ENCODE results near the gene CTNNA3. TPM values are rescaled to one million over a fixed set of nuclear protein-coding genes. Genes with fewer than 3 reads are reported as not detected.

Gene CTNNA3
- total and polyA plus RNA-seq, 2 of the 4 experiments (the other 2 are of a cell fraction): 0.19 to 0.90 TPM

DNA sequence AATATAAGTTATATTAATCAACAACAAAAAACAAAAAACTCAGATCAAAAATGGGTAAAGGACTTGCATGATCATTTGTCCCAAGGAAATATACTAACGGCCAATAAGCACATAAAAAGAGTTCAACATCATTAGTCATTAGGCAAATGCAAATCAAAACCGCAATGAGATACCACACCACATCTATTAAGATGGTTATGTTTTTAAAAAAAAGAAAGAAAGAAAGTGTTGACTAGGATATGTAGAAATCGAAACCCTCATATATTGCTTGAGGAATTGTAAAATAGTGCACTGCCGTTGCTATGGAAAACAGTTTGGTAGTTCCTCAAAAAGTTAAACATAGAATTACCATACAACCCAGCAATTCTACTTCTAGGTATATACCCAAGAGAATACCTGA is 39.4 kb upstream of the CTNNA3 start:
- ATAC-seq (ENCODE audit: low read depth) (no peak), DNase-seq (no peak)
- H3K4ac ChIP-seq (ENCODE audit: low read depth, low read length): no peak overlapping the region
- no peak overlapping the region for H3K18ac ChIP-seq (ENCODE audit: low read depth, low read length)
- dilution Hi-C loops (cut with HindIII; ENCODE audit: low sequenced_read_pairs, unreplicated experiment) (no loop called here), in situ Hi-C loops (cut with MboI; ENCODE audit: low sequenced_read_pairs) (no loop called here), intact Hi-C loops (cut with micrococcal nuclease) (no loop called here)
- H3K79me1 ChIP-seq (ENCODE audit: low read depth in 1 of 2, low read length in 2 of 2): no peaks in the 10 kb centered on the region
- no peak overlapping the region for H3K9ac ChIP-seq (ENCODE audit: low read depth, low read length)
- H2AFZ ChIP-seq (replicated peaks; ENCODE audit: low read length, poor library complexity): no peak overlapping the region
- H3K23ac ChIP-seq (ENCODE audit: low read depth, low read length): no peak overlapping the region
- no peak overlapping the region for H4K8ac ChIP-seq (ENCODE audit: low read depth in 2 of 2, low read length in 2 of 2)
- no peak overlapping the region for H3K27ac ChIP-seq (ENCODE audit: insufficient read depth, low read length)
- no peak overlapping the region for H2BK5ac ChIP-seq (ENCODE audit: low read depth, low read length, poor library complexity, severe bottlenecking)
- no peak overlapping the region for H3K4me2 ChIP-seq (ENCODE audit: low read depth, low read length)
- H3K14ac ChIP-seq (replicated peaks; ENCODE audit: low read depth, low read length): no peak overlapping the region
- no peak overlapping the region for H4K91ac ChIP-seq (ENCODE audit: insufficient read depth, low read depth, low read length)
- no peaks in the 10 kb centered on the region for H4K20me1 ChIP-seq (ENCODE audit: insufficient read depth, low read length)
- no peaks in the 10 kb centered on the region for H3K36me3 ChIP-seq (ENCODE audit: control insufficient read depth, insufficient read depth, low read length)
- H2BK20ac ChIP-seq (ENCODE audit: low read depth, low read length): no peak overlapping the region
- H3K4me3 ChIP-seq (ENCODE audit: insufficient read depth, low read depth, low read length): no peak overlapping the region
- no CpG with 5 or more reads among the region's 4 CpGs for WGBS, 2 experiments (ENCODE audit: extremely low coverage in 2 of 2, insufficient read length in 1 of 2)
- no peak overlapping the region for H2AK9ac ChIP-seq (replicated peaks; ENCODE audit: low read depth, low read length, poor library complexity)
- H2AK5ac ChIP-seq (ENCODE audit: low read depth, low read length): no peak overlapping the region
- ChIA-PET POLR2A (ENCODE audit: unreplicated experiment) (no interaction called here), CTCF (no interaction called here)
- no peaks in the 10 kb centered on the region for H3K4me1 ChIP-seq (ENCODE audit: control insufficient read depth, insufficient read depth, low read length)
- H3K9me1 ChIP-seq (ENCODE audit: insufficient read depth, low read length): no peaks in the 10 kb centered on the region
- H3K56ac ChIP-seq (ENCODE audit: extremely low read depth, insufficient read depth, low read length): no peak overlapping the region
- TF ChIP-seq, protein P1, sequence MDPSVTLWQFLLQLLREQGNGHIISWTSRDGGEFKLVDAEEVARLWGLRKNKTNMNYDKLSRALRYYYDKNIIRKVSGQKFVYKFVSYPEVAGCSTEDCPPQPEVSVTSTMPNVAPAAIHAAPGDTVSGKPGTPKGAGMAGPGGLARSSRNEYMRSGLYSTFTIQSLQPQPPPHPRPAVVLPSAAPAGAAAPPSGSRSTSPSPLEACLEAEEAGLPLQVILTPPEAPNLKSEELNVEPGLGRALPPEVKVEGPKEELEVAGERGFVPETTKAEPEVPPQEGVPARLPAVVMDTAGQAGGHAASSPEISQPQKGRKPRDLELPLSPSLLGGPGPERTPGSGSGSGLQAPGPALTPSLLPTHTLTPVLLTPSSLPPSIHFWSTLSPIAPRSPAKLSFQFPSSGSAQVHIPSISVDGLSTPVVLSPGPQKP (IDR thresholded peaks at IDR 0.05; ENCODE audit: borderline replicate concordance, low read depth, low read length): no peak
- TF ChIP-seq BHLHE40 (IDR thresholded peaks at IDR 0.05; ENCODE audit: low read depth, low read length) (no peak), RCOR1 (IDR thresholded peaks at IDR 0.05; ENCODE audit: insufficient replicate concordance, low read length) (no peak), POLR2A (IDR thresholded peaks at IDR 0.05; ENCODE audit: low read depth, low read length) (no peak), CEBPB (IDR thresholded peaks at IDR 0.05; ENCODE audit: low read depth, low read length) (no peak), MXI1 (IDR thresholded peaks at IDR 0.05; ENCODE audit: borderline replicate concordance, low read depth, low read length) (no peak), RAD21 (IDR thresholded peaks at IDR 0.05; ENCODE audit: low read length) (no peak), RFX5 (IDR thresholded peaks at IDR 0.05; ENCODE audit: low read depth, low read length) (no peak), CHD1 (IDR thresholded peaks at IDR 0.05; ENCODE audit: low read depth, low read length) (no peak), MAZ (IDR thresholded peaks at IDR 0.05; ENCODE audit: borderline replicate concordance, low read depth, low read length) (no peak), NFE2L2 (IDR thresholded peaks at IDR 0.05; ENCODE audit: low read depth, low read length) (no peak), MAFK (IDR thresholded peaks at IDR 0.05; ENCODE audit: low read depth, low read length) (no peak), FOS (IDR thresholded peaks at IDR 0.05; ENCODE audit: low read depth, low read length) (no peak), SMC3 (IDR thresholded peaks at IDR 0.05; ENCODE audit: low read depth, low read length) (no peak)
- TF ChIP-seq, protein P2, sequence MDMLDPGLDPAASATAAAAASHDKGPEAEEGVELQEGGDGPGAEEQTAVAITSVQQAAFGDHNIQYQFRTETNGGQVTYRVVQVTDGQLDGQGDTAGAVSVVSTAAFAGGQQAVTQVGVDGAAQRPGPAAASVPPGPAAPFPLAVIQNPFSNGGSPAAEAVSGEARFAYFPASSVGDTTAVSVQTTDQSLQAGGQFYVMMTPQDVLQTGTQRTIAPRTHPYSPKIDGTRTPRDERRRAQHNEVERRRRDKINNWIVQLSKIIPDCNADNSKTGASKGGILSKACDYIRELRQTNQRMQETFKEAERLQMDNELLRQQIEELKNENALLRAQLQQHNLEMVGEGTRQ (IDR thresholded peaks at IDR 0.05; ENCODE audit: low read depth, low read length): no peak
- TF ChIP-seq, protein P3, sequence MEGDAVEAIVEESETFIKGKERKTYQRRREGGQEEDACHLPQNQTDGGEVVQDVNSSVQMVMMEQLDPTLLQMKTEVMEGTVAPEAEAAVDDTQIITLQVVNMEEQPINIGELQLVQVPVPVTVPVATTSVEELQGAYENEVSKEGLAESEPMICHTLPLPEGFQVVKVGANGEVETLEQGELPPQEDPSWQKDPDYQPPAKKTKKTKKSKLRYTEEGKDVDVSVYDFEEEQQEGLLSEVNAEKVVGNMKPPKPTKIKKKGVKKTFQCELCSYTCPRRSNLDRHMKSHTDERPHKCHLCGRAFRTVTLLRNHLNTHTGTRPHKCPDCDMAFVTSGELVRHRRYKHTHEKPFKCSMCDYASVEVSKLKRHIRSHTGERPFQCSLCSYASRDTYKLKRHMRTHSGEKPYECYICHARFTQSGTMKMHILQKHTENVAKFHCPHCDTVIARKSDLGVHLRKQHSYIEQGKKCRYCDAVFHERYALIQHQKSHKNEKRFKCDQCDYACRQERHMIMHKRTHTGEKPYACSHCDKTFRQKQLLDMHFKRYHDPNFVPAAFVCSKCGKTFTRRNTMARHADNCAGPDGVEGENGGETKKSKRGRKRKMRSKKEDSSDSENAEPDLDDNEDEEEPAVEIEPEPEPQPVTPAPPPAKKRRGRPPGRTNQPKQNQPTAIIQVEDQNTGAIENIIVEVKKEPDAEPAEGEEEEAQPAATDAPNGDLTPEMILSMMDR (conservative IDR thresholded peaks at IDR 0.05; ENCODE audit: low read depth, low read length): no peak
- no peaks in the 10 kb centered on the region for H3K27me3 ChIP-seq (ENCODE audit: control insufficient read depth, insufficient read depth, low read length)
- no peaks in the 10 kb centered on the region for H3K9me3 ChIP-seq (ENCODE audit: control insufficient read depth, insufficient read depth, low read length)
- no peak overlapping the region for H2BK15ac ChIP-seq (ENCODE audit: low read depth, low read length)
- no TSS peak for BruUV-seq (replicated peaks)
- no peak overlapping the region for H4K5ac ChIP-seq (ENCODE audit: low read depth, low read length)
- no peak overlapping the region for H2BK120ac ChIP-seq (ENCODE audit: low read depth, low read length)
